ENCODE measurements around the gene BAIAP2L1. TPM values are rescaled to one million over a fixed set of nuclear protein-coding genes. Genes with fewer than 3 reads are reported as not detected.

BAIAP2L1 gene
- total RNA-seq, 1 experiment from 2014 or later, result 60.9 TPM

DNA sequence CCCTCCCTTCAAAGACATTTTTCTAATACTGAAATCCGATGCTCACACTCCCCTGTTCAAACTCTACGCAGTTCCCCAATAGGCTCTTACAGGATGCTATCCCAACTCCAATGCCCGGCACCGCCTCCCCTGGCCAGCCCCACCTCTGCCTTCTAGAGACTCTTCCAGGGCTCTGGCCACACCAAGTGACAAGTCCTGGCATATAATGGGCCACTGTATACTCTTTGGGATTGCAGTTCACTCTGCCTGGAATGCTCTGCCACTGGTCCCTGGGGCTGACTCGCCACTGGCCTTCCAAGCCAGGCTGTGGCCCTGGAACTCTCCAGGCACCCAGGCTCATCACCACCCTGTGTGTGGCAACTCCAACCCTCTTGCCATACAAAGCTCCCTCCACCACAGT is 122.5 kb downstream of the BAIAP2L1 start:
- Histone ChIP-seq H3K9me3 (no peaks in the 10 kb centered on the region), H3K36me3 (ENCODE audit: control insufficient read depth, insufficient read depth, low read length) (peaks cover 2% of the 10 kb centered on the region), H3K4me1 (peaks cover 22% of the 10 kb centered on the region), H3K27me3 (replicated peaks; ENCODE audit: control insufficient read depth, insufficient read depth, low read length) (no peaks in the 10 kb centered on the region), H3K4me3 (ENCODE audit: low read depth, low read length) (no peak overlapping the region)
- Mint-ChIP-seq H3K9me3 (ENCODE audit: unreplicated experiment) (no peaks in the 10 kb centered on the region), H3K4me1 (ENCODE audit: low read depth, unreplicated experiment) (peaks cover 30% of the 10 kb centered on the region), H3K27ac (ENCODE audit: unreplicated experiment) (no peak overlapping the region), H3K27me3 (ENCODE audit: insufficient read depth, unreplicated experiment) (no peaks in the 10 kb centered on the region), H3K4me3 (ENCODE audit: unreplicated experiment) (no peak overlapping the region), H3K36me3 (ENCODE audit: insufficient read depth, unreplicated experiment) (peaks cover 32% of the 10 kb centered on the region)
- no peak for TF ChIP-seq CTCF (IDR thresholded peaks at IDR 0.05; ENCODE audit: insufficient read depth in 1 of 2, low read depth in 1 of 2, low read length in 1 of 2, severe bottlenecking in 1 of 2, unreplicated experiment in 1 of 2)
- BruUV-seq (replicated peaks), result no TSS peak
- ChIA-PET CTCF (no interaction called here), POLR2A (no interaction called here)
- no peak for DNase-seq
- intact Hi-C loops (cut with micrococcal nuclease; ENCODE audit: unreplicated experiment), result no loop called here

- no peak overlapping the region for H3K27ac Mint-ChIP-seq (ENCODE audit: unreplicated experiment)
- no peaks in the 10 kb centered on the region for H3K27me3 Mint-ChIP-seq (ENCODE audit: insufficient read depth, unreplicated experiment)
- intact Hi-C loops (cut with micrococcal nuclease; ENCODE audit: unreplicated experiment), result loop anchor here (1.0 kb wide), 2 partner anchors 10 to 24 kb away; partner anchors contain the start of gene TECPR1
- H3K9me3 Mint-ChIP-seq (ENCODE audit: unreplicated experiment), result no peaks in the 10 kb centered on the region
- no peak for TF ChIP-seq CTCF (IDR thresholded peaks at IDR 0.05; ENCODE audit: insufficient read depth in 1 of 2, low read depth in 1 of 2, low read length in 1 of 2, severe bottlenecking in 1 of 2, unreplicated experiment in 1 of 2)
- Histone ChIP-seq H3K9me3 (no peaks in the 10 kb centered on the region), H3K4me3 (ENCODE audit: low read depth, low read length) (no peak overlapping the region), H3K36me3 (ENCODE audit: control insufficient read depth, insufficient read depth, low read length) (no peaks in the 10 kb centered on the region), H3K27me3 (replicated peaks; ENCODE audit: control insufficient read depth, insufficient read depth, low read length) (no peaks in the 10 kb centered on the region), H3K4me1 (peaks cover 14% of the 10 kb centered on the region)
- no peak overlapping the region for H3K4me3 Mint-ChIP-seq (ENCODE audit: unreplicated experiment)
- DNase-seq, result peak; percentile 80 to 81
- ChIA-PET POLR2A (no interaction called here), CTCF (no interaction called here)
- BruUV-seq (replicated peaks), result no TSS peak
- peaks cover 19% of the 10 kb centered on the region for H3K36me3 Mint-ChIP-seq (ENCODE audit: insufficient read depth, unreplicated experiment)
- H3K4me1 Mint-ChIP-seq (ENCODE audit: low read depth, unreplicated experiment), result peaks cover 18% of the 10 kb centered on the region
These were observed 124.6 kb downstream of the BAIAP2L1 start for GRCh38 chr7:98276241-98276761.

GRCh38 chr7:98267303-98267702 is 133.6 kb downstream of the BAIAP2L1 start:
- ChIA-PET POLR2A (no interaction called here), CTCF (no interaction called here)
- Mint-ChIP-seq H3K36me3 (ENCODE audit: insufficient read depth, unreplicated experiment) (peaks cover 18% of the 10 kb centered on the region), H3K9me3 (ENCODE audit: unreplicated experiment) (no peaks in the 10 kb centered on the region), H3K27ac (ENCODE audit: unreplicated experiment) (no peak overlapping the region), H3K4me3 (ENCODE audit: unreplicated experiment) (no peak overlapping the region), H3K27me3 (ENCODE audit: insufficient read depth, unreplicated experiment) (no peaks in the 10 kb centered on the region), H3K4me1 (ENCODE audit: low read depth, unreplicated experiment) (peaks cover 15% of the 10 kb centered on the region)
- Histone ChIP-seq H3K4me3 (ENCODE audit: low read depth, low read length) (no peak overlapping the region), H3K27me3 (replicated peaks; ENCODE audit: control insufficient read depth, insufficient read depth, low read length) (no peaks in the 10 kb centered on the region), H3K9me3 (no peaks in the 10 kb centered on the region), H3K4me1 (peaks cover 17% of the 10 kb centered on the region), H3K36me3 (ENCODE audit: control insufficient read depth, insufficient read depth, low read length) (no peaks in the 10 kb centered on the region)
- BruUV-seq (replicated peaks), result no TSS peak
- DNase-seq, result no peak
- intact Hi-C loops (cut with micrococcal nuclease; ENCODE audit: unreplicated experiment), result no loop called here
- no peak for TF ChIP-seq CTCF (IDR thresholded peaks at IDR 0.05; ENCODE audit: insufficient read depth in 1 of 2, low read depth in 1 of 2, low read length in 1 of 2, severe bottlenecking in 1 of 2, unreplicated experiment in 1 of 2)
